ENCODE measurements around the gene DIAPH1.

DIAPH1 gene

DNA sequence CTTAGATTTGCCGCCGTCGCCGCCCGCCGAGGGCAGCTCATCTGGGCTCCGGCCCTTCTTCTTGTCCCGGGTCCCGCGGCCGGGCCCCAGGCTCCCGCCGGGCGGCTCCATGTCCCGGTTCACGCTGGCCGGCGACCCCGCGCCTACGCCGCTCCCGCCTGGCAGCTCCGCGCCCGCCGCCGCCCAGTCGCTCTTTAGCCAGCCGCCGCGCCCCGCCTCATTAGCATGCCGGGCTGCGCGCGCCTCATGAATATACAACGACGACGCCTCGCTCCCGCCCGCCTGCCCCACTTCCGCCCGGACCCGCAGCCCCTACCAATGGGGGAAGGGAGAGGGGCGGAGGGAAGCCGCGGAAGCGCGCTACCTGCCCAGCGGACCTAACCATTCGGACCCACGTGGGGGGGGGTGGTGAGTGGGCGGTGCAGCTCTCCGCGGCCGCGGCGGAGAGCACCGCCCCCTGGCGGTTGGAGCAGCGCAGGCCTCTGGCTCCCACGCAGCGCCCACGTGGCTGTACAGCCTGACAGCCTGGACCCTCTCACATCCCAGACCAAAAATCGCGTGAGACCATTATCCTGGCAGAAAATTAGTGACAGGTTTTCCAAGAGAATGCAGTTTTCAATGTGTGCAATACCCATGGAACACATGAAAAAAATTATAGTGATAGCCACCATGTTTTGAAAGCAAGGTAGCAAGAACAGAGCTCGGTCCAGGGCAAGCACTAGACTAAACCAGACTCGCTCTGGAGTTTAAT is at the start of gene DIAPH1:
Gene DIAPH1 (minus strand): TSS at position 197 of the 751 bp plus-strand sequence. CDS start 86 bp downstream, at position 111.
- peak within 1 kb of the TSS; percentile 70 to 98 (median 95) for H3K4me3 ChIP-seq

GRCh38 chr5:141665995-141666940 is 47.5 kb upstream of the DIAPH1 start:
- Histone ChIP-seq H3K4me3 (no peak overlapping the region), H3K27ac (no peak overlapping the region)

More for the DNA sequence above, at the start of gene DIAPH1:
- peak within 1 kb of the TSS; percentile 81 to 100 (median 97) for H3K27ac ChIP-seq

- no peak overlapping the region for H3K27ac ChIP-seq
- no peak overlapping the region for H3K4me3 ChIP-seq
Observed at GRCh38 chr5:141664733-141665461, 46.1 kb upstream of the DIAPH1 start.

GRCh38 chr5:141663506-141663905 is 44.7 kb upstream of the DIAPH1 start:
- no peak overlapping the region for H3K4me3 ChIP-seq

DNA sequence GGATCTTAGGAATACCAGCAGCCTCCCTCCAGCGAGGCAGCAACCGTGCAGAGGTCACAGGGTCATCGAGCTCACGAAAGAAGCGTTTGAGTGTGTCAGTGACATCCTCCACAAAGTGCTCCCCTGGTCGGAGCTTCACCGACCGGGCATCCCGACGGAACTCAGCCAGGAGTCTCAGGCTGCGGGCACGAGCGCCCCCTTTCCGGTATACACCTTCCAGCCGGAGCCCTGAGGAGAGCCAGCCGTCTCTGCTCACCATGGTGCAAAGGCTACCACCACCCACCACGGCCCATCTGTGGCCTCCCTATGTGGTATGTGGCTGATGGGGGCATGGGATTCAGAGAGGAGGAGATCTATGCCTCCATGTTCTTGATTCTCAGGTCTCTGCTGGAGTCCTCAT is 43.2 kb upstream of the DIAPH1 start:
- no peak overlapping the region for H3K27ac ChIP-seq
- H3K4me3 ChIP-seq, result no peak overlapping the region

More at GRCh38 chr5:141663506-141663905, 44.7 kb upstream of the DIAPH1 start:
- H3K27ac ChIP-seq, result no peak overlapping the region

- no peak overlapping the region for H3K27ac ChIP-seq
- H3K4me3 ChIP-seq, result no peak overlapping the region
Observed at GRCh38 chr5:141657937-141658545, 39.2 kb upstream of the DIAPH1 start.

GRCh38 chr5:141657404-141657803 is 38.6 kb upstream of the DIAPH1 start:
- no peak overlapping the region for H3K27ac ChIP-seq

GRCh38 chr5:141656396-141656795 is 37.6 kb upstream of the DIAPH1 start:
- Histone ChIP-seq H3K4me3 (no peak overlapping the region), H3K27ac (no peak overlapping the region)

More at GRCh38 chr5:141657404-141657803, 38.6 kb upstream of the DIAPH1 start:
- H3K4me3 ChIP-seq, result no peak overlapping the region

- no peak overlapping the region for H3K27ac ChIP-seq
- no peak overlapping the region for H3K4me3 ChIP-seq
Observed at GRCh38 chr5:141655020-141655419, 36.2 kb upstream of the DIAPH1 start.

DNA sequence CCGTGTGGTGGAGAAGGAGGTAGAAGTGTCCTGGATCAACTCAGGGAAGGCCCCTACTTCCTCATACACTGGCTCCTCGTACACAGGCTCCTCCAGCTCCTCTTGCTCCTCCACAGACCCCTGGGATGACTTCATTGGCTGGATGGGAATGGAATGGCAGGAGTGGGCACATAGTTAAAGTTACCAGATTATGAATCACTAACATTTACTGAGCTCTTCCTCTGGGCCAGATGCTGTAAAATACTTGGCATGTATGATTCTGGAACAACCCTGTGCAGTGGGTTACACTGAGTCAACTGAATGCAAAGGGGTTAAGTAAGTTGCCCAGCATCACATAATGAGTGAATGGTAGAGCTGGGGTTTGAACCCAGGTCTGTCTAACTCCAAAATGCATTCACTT is 35.5 kb upstream of the DIAPH1 start:
- H3K4me3 ChIP-seq, result no peak overlapping the region

DNA sequence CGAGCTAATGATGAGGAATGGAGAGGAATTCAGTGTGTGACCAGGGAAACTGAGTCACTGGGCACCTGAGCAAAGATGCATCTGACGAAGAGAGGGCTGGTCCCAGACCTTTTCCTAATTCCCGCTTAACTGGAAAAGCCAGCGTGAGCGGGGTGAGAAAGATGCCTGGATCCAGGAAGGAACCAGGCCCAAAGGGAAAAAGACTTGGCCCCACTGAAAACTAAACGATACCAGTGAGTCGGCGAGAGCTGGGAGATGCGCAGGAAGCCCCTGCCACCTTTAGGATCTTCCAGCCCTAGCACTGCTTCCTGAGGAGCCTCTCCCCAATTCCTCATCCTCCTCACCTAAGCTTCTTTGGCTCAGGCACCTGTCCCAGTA is 32.9 kb upstream of the DIAPH1 start:
- peak overlapping the region; percentile 47 to 69 (median 52) for H3K4me3 ChIP-seq
- H3K27ac ChIP-seq, result peak overlapping the region in 19 of 21 experiments; percentile 21 to 83 (median 67)

More for the DNA sequence above, 35.5 kb upstream of the DIAPH1 start:
- no peak overlapping the region for H3K27ac ChIP-seq

DNA sequence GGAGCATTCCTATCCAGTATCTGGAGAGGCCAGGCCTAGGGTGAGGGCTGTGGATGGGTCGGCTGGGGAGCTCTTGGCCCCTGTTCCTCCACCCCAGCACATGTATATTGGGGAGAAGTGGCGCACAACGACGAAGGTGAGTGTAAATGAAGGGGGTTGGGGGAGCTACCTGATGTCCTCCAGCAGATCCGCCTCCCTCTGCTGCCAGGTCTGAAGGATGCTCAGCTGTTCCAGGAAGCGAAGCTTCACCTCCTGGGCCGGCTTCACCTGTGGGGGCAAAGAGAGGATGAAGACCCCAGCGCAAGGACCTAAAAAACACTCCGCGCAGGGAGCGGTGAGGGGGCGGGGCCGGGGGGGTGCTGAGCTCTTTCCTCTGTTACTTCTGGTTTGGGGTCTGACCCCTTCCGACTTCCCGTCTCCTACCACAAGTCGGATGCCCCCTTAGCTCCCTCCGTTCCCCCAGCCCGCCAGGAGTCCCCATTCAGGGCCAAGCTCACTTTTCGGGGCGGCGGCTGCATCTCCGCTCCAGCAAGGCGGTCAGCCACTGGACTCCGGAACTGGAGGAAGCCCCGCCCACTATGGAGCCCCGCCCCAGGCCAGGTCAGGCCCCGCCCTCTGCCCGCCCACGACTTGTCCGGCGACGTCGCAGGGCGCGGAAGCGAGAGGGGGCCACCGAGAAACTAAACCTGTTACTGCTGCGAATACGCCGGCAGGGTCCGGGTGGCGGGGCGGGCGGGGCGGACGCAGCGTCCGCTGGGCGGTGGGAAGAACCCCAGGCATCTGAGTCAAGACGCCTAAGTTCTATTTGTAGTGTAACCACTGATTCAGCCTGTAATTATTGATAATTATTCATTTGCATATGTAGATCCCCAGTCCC is 32.3 kb upstream of the DIAPH1 start, which contains the start of gene FCHSD1:
Gene FCHSD1 (minus strand): TSS at position 568 of the 877 bp plus-strand sequence. CDS start 50 bp downstream, at position 518.
- Histone ChIP-seq H3K27ac (peak within 1 kb of the TSS in 20 of 21 experiments; percentile 21 to 83 (median 68)), H3K4me3 (peak within 1 kb of the TSS; percentile 47 to 69 (median 52))

GRCh38 chr5:141649972-141650371 is 31.2 kb upstream of the DIAPH1 start:
- peak overlapping the region in 1 of 21 experiments; percentile 67 for H3K27ac ChIP-seq
- no peak overlapping the region for H3K4me3 ChIP-seq

DNA sequence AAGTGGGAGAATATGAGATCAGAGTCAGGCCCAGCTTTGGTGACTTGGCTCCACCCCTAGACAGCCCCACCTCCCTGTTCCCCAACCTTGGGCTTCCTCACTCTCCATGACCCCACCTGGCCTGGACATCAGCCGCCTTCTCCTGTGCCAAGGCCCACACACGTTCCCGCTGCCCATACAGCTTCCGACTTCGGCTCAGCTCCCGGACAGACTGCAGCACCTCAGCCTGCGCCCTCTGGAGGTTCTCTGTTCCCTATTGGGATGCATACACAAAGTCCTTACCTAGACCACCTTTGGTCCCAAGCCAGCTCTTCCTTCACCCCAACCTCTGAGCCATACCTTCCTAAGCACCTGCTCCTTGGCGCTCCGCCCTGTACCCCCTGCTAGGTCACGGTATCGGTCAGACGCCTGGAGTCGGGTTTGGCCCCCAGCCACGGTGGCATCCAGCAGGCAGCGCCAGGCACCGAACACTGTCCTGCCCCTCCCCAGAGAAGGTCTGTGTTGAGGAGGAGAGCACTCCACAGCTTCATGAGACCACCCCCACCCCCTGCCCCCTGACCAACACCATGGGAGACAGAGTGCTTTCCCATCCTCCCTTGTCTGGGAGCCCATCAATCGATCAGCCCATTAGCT is 30.4 kb upstream of the DIAPH1 start:
- Histone ChIP-seq H3K4me3 (no peak overlapping the region), H3K27ac (no peak overlapping the region)

GRCh38 chr5:141647851-141648250 is 29.1 kb upstream of the DIAPH1 start:
- H3K4me3 ChIP-seq, result no peak overlapping the region
- no peak overlapping the region for H3K27ac ChIP-seq

- H3K4me3 ChIP-seq, result no peak overlapping the region
- H3K27ac ChIP-seq, result no peak overlapping the region
Observed at GRCh38 chr5:141647242-141647641, 28.4 kb upstream of the DIAPH1 start.

GRCh38 chr5:141646026-141646425 is 27.2 kb upstream of the DIAPH1 start:
- Histone ChIP-seq H3K27ac (peak overlapping the region in 1 of 21 experiments; percentile 3), H3K4me3 (no peak overlapping the region)

Data from skin epidermis (tissue), 12 donors.